ENCODE results near the gene CNN1. TPM values are rescaled to one million over a fixed set of nuclear protein-coding genes. Genes with fewer than 3 reads are reported as not detected.

Gene CNN1
- total and polyA plus RNA-seq, 9 of the 15 experiments (the other 6 are each of a cell fraction or from before 2014, with no cell fraction given): 0.23 to 10.6 (median 5.2) TPM

DNA sequence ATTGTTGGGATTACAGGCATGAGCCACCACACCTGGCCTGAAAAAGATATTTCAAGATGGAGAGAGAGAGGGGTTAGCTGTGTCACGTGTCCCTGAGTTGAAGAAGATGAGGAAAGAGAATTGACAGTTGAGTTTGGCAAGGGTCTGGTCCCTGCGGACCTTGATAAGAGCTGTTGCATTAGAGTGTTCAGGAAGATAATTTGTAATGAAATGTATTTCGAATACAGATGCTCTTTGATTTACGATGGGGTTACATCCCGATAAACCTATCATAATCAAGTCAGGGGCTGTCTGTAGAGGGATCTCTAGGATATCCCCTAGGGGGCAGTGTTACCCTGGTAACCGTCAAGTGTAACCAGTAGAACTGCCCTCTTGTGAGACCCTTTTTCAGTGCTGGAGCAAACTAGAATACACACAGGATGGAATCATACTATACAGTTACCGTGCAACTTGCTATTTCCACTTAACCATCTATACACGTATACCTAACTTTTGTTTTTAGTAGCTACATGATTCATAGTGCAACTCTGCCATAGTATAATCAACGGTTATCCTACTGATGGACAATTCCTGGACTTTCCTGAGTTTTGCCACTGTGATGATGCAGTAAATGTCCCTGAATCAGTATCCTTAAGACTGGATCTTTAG lies 21.9 kb downstream of the CNN1 start (continued):
- TF ChIP-seq ZBTB7A (IDR thresholded peaks at IDR 0.05; ENCODE audit: borderline replicate concordance, control insufficient read depth, low read depth, low read length) (peak; percentile 75), ZNF584 (CRISPR knock-in tag; IDR thresholded peaks at IDR 0.05; ENCODE audit: low read depth) (0 out of 2 replicates have a peak, but pooled peaks have one; percentile 59), TOE1 (IDR thresholded peaks at IDR 0.05; ENCODE audit: borderline replicate concordance) (no peak; the same call in 1 of the 2 replicates), TOE1 (CRISPR knock-in tag; IDR thresholded peaks at IDR 0.05; ENCODE audit: borderline replicate concordance, low read depth) (peak; percentile 24; the same call in 1 of the 2 replicates), MYC (IDR thresholded peaks at IDR 0.05; ENCODE audit: low read depth, low read length) (peak; percentile 35; the same call in 1 of the 2 replicates), MYC (CRISPR knock-in tag; IDR thresholded peaks at IDR 0.05; ENCODE audit: borderline replicate concordance, low read depth) (no peak), ZNF165 (CRISPR knock-in tag; IDR thresholded peaks at IDR 0.05; ENCODE audit: borderline replicate concordance) (no peak)
- TF ChIP-seq, protein P1, sequence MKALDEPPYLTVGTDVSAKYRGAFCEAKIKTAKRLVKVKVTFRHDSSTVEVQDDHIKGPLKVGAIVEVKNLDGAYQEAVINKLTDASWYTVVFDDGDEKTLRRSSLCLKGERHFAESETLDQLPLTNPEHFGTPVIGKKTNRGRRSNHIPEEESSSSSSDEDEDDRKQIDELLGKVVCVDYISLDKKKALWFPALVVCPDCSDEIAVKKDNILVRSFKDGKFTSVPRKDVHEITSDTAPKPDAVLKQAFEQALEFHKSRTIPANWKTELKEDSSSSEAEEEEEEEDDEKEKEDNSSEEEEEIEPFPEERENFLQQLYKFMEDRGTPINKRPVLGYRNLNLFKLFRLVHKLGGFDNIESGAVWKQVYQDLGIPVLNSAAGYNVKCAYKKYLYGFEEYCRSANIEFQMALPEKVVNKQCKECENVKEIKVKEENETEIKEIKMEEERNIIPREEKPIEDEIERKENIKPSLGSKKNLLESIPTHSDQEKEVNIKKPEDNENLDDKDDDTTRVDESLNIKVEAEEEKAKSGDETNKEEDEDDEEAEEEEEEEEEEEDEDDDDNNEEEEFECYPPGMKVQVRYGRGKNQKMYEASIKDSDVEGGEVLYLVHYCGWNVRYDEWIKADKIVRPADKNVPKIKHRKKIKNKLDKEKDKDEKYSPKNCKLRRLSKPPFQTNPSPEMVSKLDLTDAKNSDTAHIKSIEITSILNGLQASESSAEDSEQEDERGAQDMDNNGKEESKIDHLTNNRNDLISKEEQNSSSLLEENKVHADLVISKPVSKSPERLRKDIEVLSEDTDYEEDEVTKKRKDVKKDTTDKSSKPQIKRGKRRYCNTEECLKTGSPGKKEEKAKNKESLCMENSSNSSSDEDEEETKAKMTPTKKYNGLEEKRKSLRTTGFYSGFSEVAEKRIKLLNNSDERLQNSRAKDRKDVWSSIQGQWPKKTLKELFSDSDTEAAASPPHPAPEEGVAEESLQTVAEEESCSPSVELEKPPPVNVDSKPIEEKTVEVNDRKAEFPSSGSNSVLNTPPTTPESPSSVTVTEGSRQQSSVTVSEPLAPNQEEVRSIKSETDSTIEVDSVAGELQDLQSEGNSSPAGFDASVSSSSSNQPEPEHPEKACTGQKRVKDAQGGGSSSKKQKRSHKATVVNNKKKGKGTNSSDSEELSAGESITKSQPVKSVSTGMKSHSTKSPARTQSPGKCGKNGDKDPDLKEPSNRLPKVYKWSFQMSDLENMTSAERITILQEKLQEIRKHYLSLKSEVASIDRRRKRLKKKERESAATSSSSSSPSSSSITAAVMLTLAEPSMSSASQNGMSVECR (CRISPR knock-in tag; IDR thresholded peaks at IDR 0.05): peak; percentile 37; the same call in 1 of the 2 replicates
- TF ChIP-seq, protein P2, sequence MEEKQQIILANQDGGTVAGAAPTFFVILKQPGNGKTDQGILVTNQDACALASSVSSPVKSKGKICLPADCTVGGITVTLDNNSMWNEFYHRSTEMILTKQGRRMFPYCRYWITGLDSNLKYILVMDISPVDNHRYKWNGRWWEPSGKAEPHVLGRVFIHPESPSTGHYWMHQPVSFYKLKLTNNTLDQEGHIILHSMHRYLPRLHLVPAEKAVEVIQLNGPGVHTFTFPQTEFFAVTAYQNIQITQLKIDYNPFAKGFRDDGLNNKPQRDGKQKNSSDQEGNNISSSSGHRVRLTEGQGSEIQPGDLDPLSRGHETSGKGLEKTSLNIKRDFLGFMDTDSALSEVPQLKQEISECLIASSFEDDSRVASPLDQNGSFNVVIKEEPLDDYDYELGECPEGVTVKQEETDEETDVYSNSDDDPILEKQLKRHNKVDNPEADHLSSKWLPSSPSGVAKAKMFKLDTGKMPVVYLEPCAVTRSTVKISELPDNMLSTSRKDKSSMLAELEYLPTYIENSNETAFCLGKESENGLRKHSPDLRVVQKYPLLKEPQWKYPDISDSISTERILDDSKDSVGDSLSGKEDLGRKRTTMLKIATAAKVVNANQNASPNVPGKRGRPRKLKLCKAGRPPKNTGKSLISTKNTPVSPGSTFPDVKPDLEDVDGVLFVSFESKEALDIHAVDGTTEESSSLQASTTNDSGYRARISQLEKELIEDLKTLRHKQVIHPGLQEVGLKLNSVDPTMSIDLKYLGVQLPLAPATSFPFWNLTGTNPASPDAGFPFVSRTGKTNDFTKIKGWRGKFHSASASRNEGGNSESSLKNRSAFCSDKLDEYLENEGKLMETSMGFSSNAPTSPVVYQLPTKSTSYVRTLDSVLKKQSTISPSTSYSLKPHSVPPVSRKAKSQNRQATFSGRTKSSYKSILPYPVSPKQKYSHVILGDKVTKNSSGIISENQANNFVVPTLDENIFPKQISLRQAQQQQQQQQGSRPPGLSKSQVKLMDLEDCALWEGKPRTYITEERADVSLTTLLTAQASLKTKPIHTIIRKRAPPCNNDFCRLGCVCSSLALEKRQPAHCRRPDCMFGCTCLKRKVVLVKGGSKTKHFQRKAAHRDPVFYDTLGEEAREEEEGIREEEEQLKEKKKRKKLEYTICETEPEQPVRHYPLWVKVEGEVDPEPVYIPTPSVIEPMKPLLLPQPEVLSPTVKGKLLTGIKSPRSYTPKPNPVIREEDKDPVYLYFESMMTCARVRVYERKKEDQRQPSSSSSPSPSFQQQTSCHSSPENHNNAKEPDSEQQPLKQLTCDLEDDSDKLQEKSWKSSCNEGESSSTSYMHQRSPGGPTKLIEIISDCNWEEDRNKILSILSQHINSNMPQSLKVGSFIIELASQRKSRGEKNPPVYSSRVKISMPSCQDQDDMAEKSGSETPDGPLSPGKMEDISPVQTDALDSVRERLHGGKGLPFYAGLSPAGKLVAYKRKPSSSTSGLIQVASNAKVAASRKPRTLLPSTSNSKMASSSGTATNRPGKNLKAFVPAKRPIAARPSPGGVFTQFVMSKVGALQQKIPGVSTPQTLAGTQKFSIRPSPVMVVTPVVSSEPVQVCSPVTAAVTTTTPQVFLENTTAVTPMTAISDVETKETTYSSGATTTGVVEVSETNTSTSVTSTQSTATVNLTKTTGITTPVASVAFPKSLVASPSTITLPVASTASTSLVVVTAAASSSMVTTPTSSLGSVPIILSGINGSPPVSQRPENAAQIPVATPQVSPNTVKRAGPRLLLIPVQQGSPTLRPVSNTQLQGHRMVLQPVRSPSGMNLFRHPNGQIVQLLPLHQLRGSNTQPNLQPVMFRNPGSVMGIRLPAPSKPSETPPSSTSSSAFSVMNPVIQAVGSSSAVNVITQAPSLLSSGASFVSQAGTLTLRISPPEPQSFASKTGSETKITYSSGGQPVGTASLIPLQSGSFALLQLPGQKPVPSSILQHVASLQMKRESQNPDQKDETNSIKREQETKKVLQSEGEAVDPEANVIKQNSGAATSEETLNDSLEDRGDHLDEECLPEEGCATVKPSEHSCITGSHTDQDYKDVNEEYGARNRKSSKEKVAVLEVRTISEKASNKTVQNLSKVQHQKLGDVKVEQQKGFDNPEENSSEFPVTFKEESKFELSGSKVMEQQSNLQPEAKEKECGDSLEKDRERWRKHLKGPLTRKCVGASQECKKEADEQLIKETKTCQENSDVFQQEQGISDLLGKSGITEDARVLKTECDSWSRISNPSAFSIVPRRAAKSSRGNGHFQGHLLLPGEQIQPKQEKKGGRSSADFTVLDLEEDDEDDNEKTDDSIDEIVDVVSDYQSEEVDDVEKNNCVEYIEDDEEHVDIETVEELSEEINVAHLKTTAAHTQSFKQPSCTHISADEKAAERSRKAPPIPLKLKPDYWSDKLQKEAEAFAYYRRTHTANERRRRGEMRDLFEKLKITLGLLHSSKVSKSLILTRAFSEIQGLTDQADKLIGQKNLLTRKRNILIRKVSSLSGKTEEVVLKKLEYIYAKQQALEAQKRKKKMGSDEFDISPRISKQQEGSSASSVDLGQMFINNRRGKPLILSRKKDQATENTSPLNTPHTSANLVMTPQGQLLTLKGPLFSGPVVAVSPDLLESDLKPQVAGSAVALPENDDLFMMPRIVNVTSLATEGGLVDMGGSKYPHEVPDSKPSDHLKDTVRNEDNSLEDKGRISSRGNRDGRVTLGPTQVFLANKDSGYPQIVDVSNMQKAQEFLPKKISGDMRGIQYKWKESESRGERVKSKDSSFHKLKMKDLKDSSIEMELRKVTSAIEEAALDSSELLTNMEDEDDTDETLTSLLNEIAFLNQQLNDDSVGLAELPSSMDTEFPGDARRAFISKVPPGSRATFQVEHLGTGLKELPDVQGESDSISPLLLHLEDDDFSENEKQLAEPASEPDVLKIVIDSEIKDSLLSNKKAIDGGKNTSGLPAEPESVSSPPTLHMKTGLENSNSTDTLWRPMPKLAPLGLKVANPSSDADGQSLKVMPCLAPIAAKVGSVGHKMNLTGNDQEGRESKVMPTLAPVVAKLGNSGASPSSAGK (IDR thresholded peaks at IDR 0.05): no peak; the same call in 1 of the 2 replicates
